IMR-90 (cell line): ENCODE measurements around the gene MTFR1L. TPM values are rescaled to one million over a fixed set of nuclear protein-coding genes. Genes with fewer than 3 reads are reported as not detected.

Experiments
- ATAC-seq: fragments of 200-7000 bp; cut with Tn5 transposase; 2 replicates; pipeline ENCODE4 v1.9.1; 2020; ENCODE audit warnings: low read depth, mild to moderate bottlenecking, moderate library complexity
- BruUV-seq: library from RNA; stranded (reverse); fragments of 400-500 nt; replicated peaks from 2 replicates; lab custom pipeline; 2021; lab: Mats Ljungman, UMichigan
- CTCF ChIA-PET: fragments of 300-600 bp; formaldehyde crosslinking; extraction: SDS; loops from one replicate; lab custom pipeline; 2021; ENCODE audit warnings: antibody characterized with exemption; lab: Yijun Ruan, JAX
- POLR2A ChIA-PET: fragments of 300-600 bp; sonication (Branson Sonifier 250); formaldehyde crosslinking; loops from one replicate; lab custom pipeline; 2022; ENCODE audit warnings: antibody characterized with exemption; ENCODE audit not compliant: unreplicated experiment; lab: Charles Lee
- DNase-seq: peaks from one replicate; pipeline ENCODE4 v3.0.0; 2013
- H2AFZ ChIP-seq: replicated peaks from 2 replicates; pipeline ENCODE3; 2013; ENCODE audit warnings: low read length, mild to moderate bottlenecking; ENCODE audit not compliant: poor library complexity
- H2AK5ac ChIP-seq: 2 replicates; pipeline ENCODE4 v1.6.1; 2013; ENCODE audit warnings: low read depth, low read length, inconsistent platforms
- H2AK9ac ChIP-seq: replicated peaks from 2 replicates; pipeline ENCODE3; 2013; ENCODE audit warnings: mild to moderate bottlenecking, low read depth, low read length, moderate library complexity; ENCODE audit not compliant: poor library complexity
- H2BK120ac ChIP-seq: 2 replicates; pipeline ENCODE4 v1.6.1; 2013; ENCODE audit warnings: low read depth, low read length, inconsistent platforms
- H2BK15ac ChIP-seq: 3 replicates; pipeline ENCODE4 v1.6.1; 2013; ENCODE audit warnings: low read depth, low read length, inconsistent platforms
- H2BK20ac ChIP-seq: 2 replicates; pipeline ENCODE4 v1.6.1; 2013; ENCODE audit warnings: low read depth, mild to moderate bottlenecking, inconsistent platforms, low read length, moderate library complexity
- H2BK5ac ChIP-seq: 2 replicates; pipeline ENCODE4 v1.6.1; 2013; ENCODE audit warnings: mild to moderate bottlenecking, low read depth, low read length, inconsistent platforms; ENCODE audit not compliant: poor library complexity, severe bottlenecking
- H3K14ac ChIP-seq: replicated peaks from 2 replicates; pipeline ENCODE4 v1.6.1; 2013; ENCODE audit warnings: low read depth, low read length, inconsistent platforms
- H3K18ac ChIP-seq: 2 replicates; pipeline ENCODE4 v1.6.1; 2013; ENCODE audit warnings: low read depth, low read length, control low read depth
- H3K23ac ChIP-seq: 2 replicates; pipeline ENCODE4 v1.6.1; 2013; ENCODE audit warnings: low read depth, low read length, inconsistent platforms
- H3K27ac ChIP-seq: 2 replicates; pipeline ENCODE4 v1.5.1; 2013; ENCODE audit warnings: mild to moderate bottlenecking, control low read depth, low read length; ENCODE audit not compliant: insufficient read depth
- H3K27me3 ChIP-seq: 2 replicates; pipeline ENCODE4 v1.6.1; 2013; ENCODE audit warnings: low read length; ENCODE audit not compliant: control insufficient read depth, insufficient read depth
- H3K36me3 ChIP-seq: 2 replicates; pipeline ENCODE4 v1.6.1; 2013; ENCODE audit warnings: low read length, mixed read lengths; ENCODE audit not compliant: control insufficient read depth, insufficient read depth
- H3K4ac ChIP-seq: 2 replicates; pipeline ENCODE4 v1.6.1; 2013; ENCODE audit warnings: low read depth, low read length, inconsistent platforms
- H3K4me1 ChIP-seq: 2 replicates; pipeline ENCODE4 v1.6.1; 2013; ENCODE audit warnings: low read length, mixed read lengths; ENCODE audit not compliant: control insufficient read depth, insufficient read depth
- H3K4me2 ChIP-seq: 2 replicates; pipeline ENCODE4 v1.6.1; 2013; ENCODE audit warnings: low read depth, mild to moderate bottlenecking, control low read depth, low read length, moderate library complexity
- H3K4me3 ChIP-seq: 2 replicates; pipeline ENCODE4 v1.5.1; 2013; ENCODE audit warnings: low read depth, mild to moderate bottlenecking, control low read depth, low read length, moderate library complexity; ENCODE audit not compliant: insufficient read depth
- H3K56ac ChIP-seq: 2 replicates; pipeline ENCODE4 v1.6.1; 2013; ENCODE audit warnings: low read length, inconsistent platforms; ENCODE audit not compliant: insufficient read depth; ENCODE audit errors: extremely low read depth
- H3K79me1 ChIP-seq, 2 experiments: 2 replicates each; pipeline ENCODE4 v1.6.1; 2013; ENCODE audit warnings: low read length in 2 of 2, inconsistent platforms in 1 of 2, low read depth in 1 of 2
- H3K9ac ChIP-seq: 2 replicates; pipeline ENCODE4 v1.6.1; 2013; ENCODE audit warnings: low read depth, low read length, control low read depth
- H3K9me1 ChIP-seq: 2 replicates; pipeline ENCODE4 v1.6.1; 2013; ENCODE audit warnings: low read length, inconsistent platforms; ENCODE audit not compliant: insufficient read depth
- H3K9me3 ChIP-seq: 2 replicates; pipeline ENCODE4 v1.6.1; 2013; ENCODE audit warnings: low read length; ENCODE audit not compliant: control insufficient read depth, insufficient read depth
- H4K20me1 ChIP-seq: 2 replicates; pipeline ENCODE4 v1.6.1; 2013; ENCODE audit warnings: low read length, inconsistent platforms; ENCODE audit not compliant: insufficient read depth
- H4K5ac ChIP-seq: 2 replicates; pipeline ENCODE4 v1.6.1; 2013; ENCODE audit warnings: mild to moderate bottlenecking, low read depth, low read length, control low read depth
- H4K8ac ChIP-seq, 2 experiments: 2 replicates each; pipeline ENCODE4 v1.6.1; 2013; ENCODE audit warnings: low read depth in 2 of 2, low read length in 2 of 2, control low read depth in 1 of 2, inconsistent platforms in 1 of 2
- H4K91ac ChIP-seq: 2 replicates; pipeline ENCODE4 v1.6.1; 2013; ENCODE audit warnings: low read depth, low read length, inconsistent platforms; ENCODE audit not compliant: insufficient read depth
- BHLHE40 ChIP-seq: fragments of 150-350 bp; IDR thresholded peaks from 2 replicates; pipeline ENCODE4 v1.6.1; 2016; ENCODE audit warnings: mild to moderate bottlenecking, low read depth, low read length
- CEBPB ChIP-seq: IDR thresholded peaks from 2 replicates; pipeline ENCODE4 v1.6.1; 2012; ENCODE audit warnings: low read depth, low read length, improper control_type of control experiment
- CHD1 ChIP-seq: IDR thresholded peaks from 2 replicates; pipeline ENCODE4 v1.6.1; 2012; ENCODE audit warnings: low read depth, low read length, improper control_type of control experiment
- CTCF ChIP-seq: conservative IDR thresholded peaks from 2 replicates; pipeline ENCODE4 v1.5.1; 2012; ENCODE audit warnings: mild to moderate bottlenecking, low read depth, low read length, improper control_type of control experiment
- ELK1 ChIP-seq: fragments of 150-350 bp; IDR thresholded peaks from 2 replicates; pipeline ENCODE4 v1.6.1; 2016; ENCODE audit warnings: low read depth, mild to moderate bottlenecking, low read length, moderate library complexity, borderline replicate concordance
- FOS ChIP-seq: fragments of 150-350 bp; IDR thresholded peaks from 2 replicates; pipeline ENCODE4 v1.6.1; 2016; ENCODE audit warnings: low read depth, low read length
- MAFK ChIP-seq: IDR thresholded peaks from 2 replicates; pipeline ENCODE4 v1.6.1; 2012; ENCODE audit warnings: low read depth, low read length, improper control_type of control experiment
- MAZ ChIP-seq: IDR thresholded peaks from 2 replicates; pipeline ENCODE4 v1.6.1; 2012; ENCODE audit warnings: low read depth, mild to moderate bottlenecking, low read length, improper control_type of control experiment, moderate library complexity, borderline replicate concordance
- MXI1 ChIP-seq: IDR thresholded peaks from 2 replicates; pipeline ENCODE4 v1.6.1; 2012; ENCODE audit warnings: low read depth, mild to moderate bottlenecking, low read length, moderate library complexity, borderline replicate concordance
- NFE2L2 ChIP-seq: fragments of 150-350 bp; IDR thresholded peaks from 2 replicates; pipeline ENCODE4 v1.6.1; 2016; ENCODE audit warnings: low read depth, mild to moderate bottlenecking, low read length
- POLR2A ChIP-seq: IDR thresholded peaks from 2 replicates; pipeline ENCODE4 v1.6.1; 2012; ENCODE audit warnings: mild to moderate bottlenecking, low read depth, low read length
- RAD21 ChIP-seq: IDR thresholded peaks from 2 replicates; pipeline ENCODE4 v1.6.1; 2012; ENCODE audit warnings: low read length, improper control_type of control experiment
- RCOR1 ChIP-seq: IDR thresholded peaks from 2 replicates; pipeline ENCODE4 v1.6.1; 2012; ENCODE audit warnings: mild to moderate bottlenecking, low read length, improper control_type of control experiment; ENCODE audit not compliant: insufficient replicate concordance
- RFX5 ChIP-seq: IDR thresholded peaks from 2 replicates; pipeline ENCODE4 v1.8.0; 2012; ENCODE audit warnings: low read depth, mild to moderate bottlenecking, low read length, moderate library complexity
- SMC3 ChIP-seq: fragments of 150-350 bp; IDR thresholded peaks from 2 replicates; pipeline ENCODE4 v1.6.1; 2016; ENCODE audit warnings: low read depth, mild to moderate bottlenecking, antibody characterized with exemption, low read length, moderate library complexity
- USF2 ChIP-seq: fragments of 150-350 bp; IDR thresholded peaks from 2 replicates; pipeline ENCODE4 v1.6.1; 2017; ENCODE audit warnings: mild to moderate bottlenecking, antibody characterized with exemption, low read length, low read depth
- WGBS, 2 experiments: methylation state at CpG; one replicate each; pipeline versions ENCODE4 v1.1.5 to v1.1.7; 2013; ENCODE audit warnings: missing lambda C conversion rate in 2 of 2; ENCODE audit not compliant: insufficient read length in 1 of 2; ENCODE audit errors: extremely low coverage in 2 of 2; 5-methylcytosine and 5-hydroxymethylcytosine counted together
- dilution Hi-C: fragments of 300-500 bp; cut with HindIII; formaldehyde crosslinking; loops from one replicate; pipeline ENCODE4 v1.14.3; 2018; ENCODE audit warnings: low sequenced_read_pairs; ENCODE audit not compliant: unreplicated experiment
- in situ Hi-C: fragments of 300-500 bp; cut with MboI; formaldehyde crosslinking; loops from 3 replicates; pipeline ENCODE4 v1.14.3; 2019; ENCODE audit warnings: low sequenced_read_pairs, inconsistent platforms, mixed read lengths
- intact Hi-C: fragments of 100-400 bp; cut with micrococcal nuclease; formaldehyde crosslinking; loops from 2 replicates; pipeline ENCODE4 v1.10.0; 2022
- polyA plus RNA-seq, 3 experiments: library from polyadenylated mRNA; depleted of rRNA; stranded (reverse); fragments of >200 nt; gene quantifications; 2 replicates each; pipeline ENCODE4 v1.2.3, GENCODE V29; 2012; ENCODE audit warnings: low replicate concordance in 1 of 3
- total RNA-seq: library from RNA; depleted of rRNA; stranded (reverse); fragments of >200 nt; gene quantifications from 2 replicates; pipeline ENCODE4 v1.2.3, GENCODE V29; 2012

Gene MTFR1L
- total and polyA plus RNA-seq, 2 of the 4 experiments (the other 2 are of a cell fraction), result 69.1 to 69.7 TPM

GRCh38 chr1:25847929-25848328 lies 28.2 kb downstream of the MTFR1L start:
- POLR2A ChIA-PET, result no interaction called here
- no CpG with 5 or more reads among the region's 4 CpGs for WGBS, 2 experiments
- no peak for DNase-seq

More at GRCh38 chr1:25847929-25848328, 28.2 kb downstream of the MTFR1L start:
- Histone ChIP-seq H2BK20ac (no peak overlapping the region), H4K20me1 (no peaks in the 10 kb centered on the region), H3K4ac (no peak overlapping the region), H3K56ac (no peak overlapping the region), H3K27me3 (no peaks in the 10 kb centered on the region), H3K14ac (no peak overlapping the region), H3K79me1 (peaks cover 7 to 17% of the 10 kb centered on the region in 2 experiments; a peak in 3 of 4 replicates), H3K4me2 (no peak overlapping the region), H3K18ac (no peak overlapping the region), H4K8ac (no peak overlapping the region), H2BK120ac (no peak overlapping the region), H4K91ac (no peak overlapping the region), H3K9me3 (no peaks in the 10 kb centered on the region), H3K36me3 (no peaks in the 10 kb centered on the region), H3K4me3 (no peak overlapping the region), H2BK15ac (no peak overlapping the region), H2AFZ (no peak overlapping the region), H2AK5ac (no peak overlapping the region), H4K5ac (no peak overlapping the region), H3K27ac (no peak overlapping the region), H3K4me1 (peaks cover 3% of the 10 kb centered on the region; the same call in 1 of the 2 replicates), H3K9me1 (peaks cover 4% of the 10 kb centered on the region; the same call in 1 of the 2 replicates), H3K23ac (no peak overlapping the region), H2BK5ac (no peak overlapping the region), H2AK9ac (no peak overlapping the region), H3K9ac (no peak overlapping the region)
- intact Hi-C loops, result no loop called here
- in situ Hi-C loops, result no loop called here
- ATAC-seq, result no peak
- dilution Hi-C loops, result no loop called here
- TF ChIP-seq CEBPB, result no peak
- no peak for TF ChIP-seq RAD21
- TF ChIP-seq RFX5, result no peak
- TF ChIP-seq BHLHE40, result no peak
- no peak for TF ChIP-seq MXI1
- TF ChIP-seq NFE2L2, result no peak
- no peak for TF ChIP-seq CHD1
- TF ChIP-seq POLR2A, result no peak
- TF ChIP-seq ELK1, result no peak
- TF ChIP-seq USF2, result no peak
- no peak for TF ChIP-seq SMC3
- TF ChIP-seq FOS, result no peak
- TF ChIP-seq MAFK, result no peak
- no peak for TF ChIP-seq RCOR1
- no peak for TF ChIP-seq CTCF
- TF ChIP-seq MAZ, result no peak
- BruUV-seq, result no TSS peak
- CTCF ChIA-PET, result interaction anchor here (1.3 kb wide), 1 partner anchor 48 kb away, joined by 4 read pairs; no protein-coding TSS in a partner anchor
